SKM-1 treated with dmso at 0.1 percent for 144 hours (cell line): ENCODE results near the gene UQCR10.

Experiments
- DNase-seq: peaks from one replicate; lab custom pipeline; 2025; ENCODE audit not compliant: unreplicated experiment; lab: John Stamatoyannopoulos, UW

UQCR10 gene

DNA sequence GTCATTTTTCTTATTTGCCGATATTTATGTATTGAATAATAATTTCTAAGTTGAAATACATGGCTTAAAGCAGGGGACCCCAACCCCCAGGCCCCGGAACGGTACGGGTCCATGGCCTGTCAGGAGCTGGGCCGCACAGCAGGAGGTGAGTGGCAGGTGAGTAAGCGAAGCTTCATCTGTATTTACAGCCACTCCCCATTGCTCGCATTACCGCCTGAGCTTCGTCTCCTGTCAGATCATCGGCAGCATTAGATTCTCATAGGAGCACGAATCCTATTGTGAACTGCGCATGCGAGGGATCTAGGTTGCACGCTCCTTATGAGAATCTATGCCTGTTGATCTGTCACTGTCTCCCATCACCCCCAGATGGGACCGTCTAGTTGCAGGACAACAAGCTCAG, 4.9 kb upstream of the UQCR10 start:
- no peak for DNase-seq

GRCh38 chr22:29765905-29766631, 1.1 kb upstream of the UQCR10 start:
- DNase-seq, result no peak

GRCh38 chr22:29766632-29767170, 468 bp upstream of the UQCR10 start, which contains the start of gene ZMAT5:
TSS of gene ZMAT5 (minus strand) at chr22:29767007. CDS start at chr22:29748544, 18,463 bp downstream.
- DNase-seq, result peak; percentile 97

DNA sequence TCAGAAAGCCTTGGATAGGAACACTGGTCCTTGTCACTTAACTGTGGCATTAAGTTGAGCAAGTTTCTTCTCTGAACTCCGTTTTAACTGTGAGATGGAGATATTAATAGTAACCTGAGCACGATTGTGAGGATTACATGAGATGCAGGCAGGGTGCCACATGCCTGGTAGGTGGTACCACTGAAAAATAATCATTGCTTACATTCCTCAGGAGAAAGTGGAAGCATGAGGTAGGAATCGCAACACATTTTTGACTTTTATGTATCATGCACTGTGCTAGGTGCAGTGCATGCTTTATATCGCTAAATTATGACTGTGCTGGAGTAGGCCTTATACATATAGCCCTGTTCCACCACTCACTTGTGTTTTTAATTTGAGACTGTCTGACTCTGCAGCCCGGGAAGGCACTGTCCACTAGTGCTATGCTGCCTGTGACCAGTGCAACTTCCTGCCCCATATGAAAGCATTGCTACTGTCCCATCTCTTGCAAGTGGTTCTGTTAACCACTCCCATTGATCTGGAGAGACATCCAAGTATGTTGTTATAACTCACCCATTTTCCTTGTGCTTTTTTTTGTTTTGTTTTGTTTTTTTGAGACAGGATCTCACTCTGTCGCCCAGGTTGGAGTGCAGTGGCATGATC, 1.0 kb downstream of the UQCR10 start:
- DNase-seq, result no peak

DNA sequence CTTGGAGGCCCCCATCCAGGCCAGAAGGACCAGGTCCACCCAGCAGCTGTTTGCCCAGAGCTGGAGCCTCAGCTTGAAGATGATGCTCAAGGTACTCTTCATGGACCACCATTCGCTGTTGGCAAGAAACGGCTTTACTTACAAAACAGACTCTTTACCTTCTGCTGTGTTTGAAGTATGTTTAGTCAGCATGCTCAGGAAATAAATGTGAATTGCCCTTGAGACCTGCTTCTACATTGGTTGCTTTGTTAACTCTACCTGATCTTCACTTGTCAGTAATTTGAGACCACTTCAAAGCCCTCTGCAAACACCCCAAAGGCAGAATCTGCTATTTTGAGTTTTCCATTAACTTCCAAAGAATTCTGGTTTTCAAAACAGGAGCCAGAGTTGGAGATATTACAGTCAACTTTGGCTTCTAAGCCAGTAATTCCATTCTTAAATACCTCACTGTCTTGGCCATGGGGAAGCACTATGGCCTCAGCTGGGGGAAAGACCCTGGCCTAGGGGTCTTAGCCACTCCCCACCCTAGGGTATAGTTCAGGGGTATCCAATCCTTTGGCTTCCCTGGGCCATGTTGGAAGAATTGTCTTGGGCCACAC, 2.7 kb downstream of the UQCR10 start:
- no peak for DNase-seq

DNA sequence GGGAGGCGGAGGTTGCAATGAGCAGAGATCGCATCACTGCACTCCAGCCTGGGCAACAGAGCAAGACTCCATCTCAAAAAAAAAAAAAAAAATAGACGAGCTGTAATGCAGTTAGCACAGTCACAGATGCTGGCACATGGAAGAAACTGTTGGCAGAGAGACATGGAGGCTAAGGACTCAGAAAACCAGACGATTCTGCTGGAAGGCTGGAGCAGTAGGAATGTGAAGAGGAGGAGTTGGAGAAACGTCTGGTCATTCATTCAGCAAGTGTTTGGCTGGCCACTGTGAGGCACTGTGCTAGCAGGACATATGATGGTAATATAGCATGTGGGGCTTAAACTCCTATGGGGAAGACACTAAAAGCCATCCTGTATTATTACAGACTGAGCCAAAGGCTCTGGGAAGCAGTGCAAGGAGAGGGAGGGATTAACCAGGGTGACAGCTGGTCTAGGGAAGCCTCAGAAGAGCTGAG, 5.0 kb downstream of the UQCR10 start:
- DNase-seq, result peak; percentile 35

DNA sequence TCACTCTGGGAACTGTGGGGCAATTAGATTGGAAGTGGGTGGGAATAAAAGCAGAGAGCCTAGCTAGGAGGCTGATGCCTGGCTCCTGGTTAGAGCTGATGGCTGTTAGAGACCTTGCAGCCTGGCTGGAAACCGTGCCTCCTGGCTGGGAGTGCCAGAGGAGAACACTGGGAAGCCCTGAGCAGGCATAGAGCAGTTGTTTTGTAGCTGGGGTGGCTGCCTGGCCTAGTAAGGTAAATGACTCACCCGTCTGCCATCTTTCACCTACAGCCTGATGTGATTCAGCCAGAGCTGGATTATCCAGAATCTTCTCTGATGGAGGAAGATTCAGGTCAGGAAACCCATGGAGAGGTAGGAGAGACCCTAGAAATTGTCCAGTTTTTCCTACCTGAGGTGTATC, 6.1 kb downstream of the UQCR10 start:
- DNase-seq, result no peak

DNA sequence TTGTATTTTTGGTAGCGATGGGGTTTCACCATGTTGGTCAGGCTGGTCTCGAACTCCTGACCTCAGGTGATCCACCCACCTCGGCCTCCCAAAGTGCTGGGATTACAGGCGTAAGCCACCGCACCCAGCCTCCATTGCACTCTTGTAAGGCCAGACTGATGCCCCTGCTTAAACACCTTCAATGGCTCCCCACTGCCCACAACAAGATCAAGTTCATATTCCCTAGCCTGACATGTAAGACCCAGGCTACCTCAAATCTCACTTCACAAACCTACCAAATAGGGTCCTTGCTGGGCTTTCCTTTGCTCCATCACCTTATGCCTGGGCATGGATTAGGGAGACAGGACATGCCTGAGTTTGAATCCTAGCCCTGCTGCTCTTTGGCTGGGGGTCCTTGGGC, 13.1 kb downstream of the UQCR10 start:
- DNase-seq, result no peak

- no peak for DNase-seq
Measured at GRCh38 chr22:29780748-29781676, 13.8 kb downstream of the UQCR10 start.

DNA sequence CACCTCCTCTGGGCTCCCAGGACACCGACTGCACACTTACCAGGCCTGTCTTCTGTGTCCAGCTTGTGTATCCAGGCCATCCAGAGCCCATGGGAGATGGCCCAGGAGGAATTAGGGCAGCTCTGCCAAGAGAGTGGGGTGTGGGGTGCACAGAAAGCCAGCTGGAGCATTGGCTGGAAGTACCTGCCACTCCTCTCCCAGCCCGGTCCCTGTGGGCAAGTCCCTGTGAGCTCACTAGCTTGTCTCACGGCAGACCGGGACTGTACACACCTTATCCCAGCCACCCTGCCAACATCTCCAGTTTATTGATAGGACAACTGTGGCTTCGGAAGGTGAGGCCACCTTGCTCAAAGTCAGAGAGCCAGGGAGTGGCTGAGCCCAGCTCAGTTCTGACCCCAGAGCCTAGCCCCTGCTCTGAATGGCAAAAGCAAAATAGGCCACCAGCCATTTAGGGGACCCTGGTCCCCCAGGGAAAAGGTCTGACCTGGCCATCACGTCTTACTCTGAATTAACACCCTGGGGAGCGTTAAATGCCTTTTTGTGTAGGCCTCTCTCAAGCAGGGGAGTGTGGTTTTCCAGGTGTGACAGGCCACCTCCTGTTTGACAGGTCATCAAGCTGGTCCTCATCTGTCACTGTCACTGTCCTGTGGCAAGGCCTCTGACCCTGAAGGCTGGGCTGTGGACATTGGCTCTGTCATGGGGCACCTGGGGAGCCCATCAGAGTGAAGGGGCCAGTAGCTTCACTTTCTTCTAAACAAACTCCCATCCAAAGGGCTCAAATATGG, 15.1 kb downstream of the UQCR10 start:
- no peak for DNase-seq

DNA sequence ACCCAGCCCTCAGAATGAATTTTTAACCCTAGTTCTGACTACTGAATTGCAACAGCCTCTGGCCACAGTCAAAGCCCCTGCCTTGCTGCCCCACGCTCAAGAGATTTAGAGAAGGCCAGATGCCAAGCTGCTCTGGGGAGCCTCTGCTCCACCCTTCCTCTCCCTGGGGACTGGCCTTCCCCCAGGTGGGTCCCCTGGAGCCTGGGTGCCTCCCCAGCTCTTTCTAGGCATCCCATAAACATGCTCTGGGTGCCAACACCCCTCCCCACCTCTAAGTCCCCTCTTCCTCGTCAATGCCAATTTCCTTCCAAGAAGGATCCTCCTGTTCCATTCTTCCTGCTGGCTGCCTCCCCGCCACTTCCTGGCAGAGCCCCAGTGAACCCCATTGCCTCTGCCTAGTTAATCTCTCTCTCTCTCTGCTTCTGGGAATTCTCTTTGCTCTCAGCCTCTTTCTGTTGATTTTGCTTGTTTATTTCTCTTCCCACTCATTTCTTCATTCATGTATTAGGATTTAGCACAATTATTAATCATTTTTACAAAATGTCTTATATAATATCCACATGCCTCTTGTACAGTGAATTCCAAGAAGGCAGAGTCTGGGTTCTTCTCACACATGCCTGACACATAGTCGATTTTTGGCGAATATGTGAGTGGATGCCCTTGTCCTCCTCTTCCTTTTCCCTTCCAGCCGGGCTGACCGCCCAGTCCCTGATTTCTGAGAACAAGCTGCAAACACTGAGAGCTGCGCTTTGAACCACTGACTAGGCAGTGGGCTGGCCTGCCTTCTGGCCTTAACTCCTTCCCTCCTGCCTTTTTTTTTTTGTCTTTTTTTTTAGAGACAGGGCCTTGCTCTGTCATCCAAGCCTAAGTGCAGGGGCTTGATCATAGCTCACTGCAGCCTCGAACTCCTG, 17.5 kb downstream of the UQCR10 start:
- DNase-seq, result no peak

GRCh38 chr22:29786031-29786430, 18.9 kb downstream of the UQCR10 start:
- DNase-seq, result no peak

DNA sequence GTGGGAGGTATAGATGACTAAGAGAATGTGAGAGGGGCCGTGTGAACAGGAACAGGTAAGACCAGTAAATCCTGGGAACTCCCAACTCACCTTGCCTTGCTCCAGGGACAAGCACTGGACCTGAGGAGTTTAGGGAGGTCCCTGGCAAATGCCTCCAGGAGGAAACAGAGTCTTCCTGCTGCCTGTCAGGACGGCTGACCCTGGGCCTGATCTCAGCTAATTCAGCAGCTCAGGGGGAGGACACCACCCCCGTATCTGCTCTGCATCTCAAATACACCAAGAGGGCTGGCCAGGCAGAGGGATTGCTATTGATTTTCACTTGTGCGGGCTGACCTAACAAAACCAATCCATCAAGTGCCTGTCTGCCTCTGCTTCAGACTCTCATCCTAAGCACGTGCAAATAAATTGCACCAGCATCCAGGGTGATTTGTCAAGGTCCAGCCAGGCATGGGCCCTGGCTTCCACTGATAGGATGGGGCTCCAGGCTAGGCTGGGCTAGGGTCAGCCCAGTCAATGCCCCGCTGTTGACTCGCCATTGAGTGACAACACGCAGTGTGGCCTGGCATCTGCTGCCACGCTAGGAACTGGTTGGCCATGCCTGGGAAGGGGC, 20.3 kb downstream of the UQCR10 start:
- DNase-seq, result no peak

GRCh38 chr22:29788339-29789279, 21.4 kb downstream of the UQCR10 start:
- no peak for DNase-seq

DNA sequence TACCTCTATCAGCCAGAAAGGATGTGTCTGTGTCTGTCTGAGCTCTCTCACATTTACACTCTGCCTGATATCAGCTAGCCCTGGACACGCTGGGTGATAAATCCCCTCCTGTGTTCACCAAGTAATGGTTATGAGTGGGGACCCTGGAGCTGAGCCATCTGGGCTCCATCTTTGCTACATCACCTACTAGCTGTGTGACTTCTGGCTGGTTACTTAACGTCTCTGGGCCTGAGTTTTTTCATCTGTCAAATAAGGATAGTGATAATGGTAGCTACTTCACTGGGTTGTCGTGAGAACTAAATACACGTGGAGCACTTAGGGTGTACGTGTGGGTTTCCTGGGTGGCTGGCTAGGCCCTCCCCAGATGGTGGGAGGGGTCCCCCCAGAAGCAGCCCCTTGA, 22.9 kb downstream of the UQCR10 start:
- no peak for DNase-seq

DNA sequence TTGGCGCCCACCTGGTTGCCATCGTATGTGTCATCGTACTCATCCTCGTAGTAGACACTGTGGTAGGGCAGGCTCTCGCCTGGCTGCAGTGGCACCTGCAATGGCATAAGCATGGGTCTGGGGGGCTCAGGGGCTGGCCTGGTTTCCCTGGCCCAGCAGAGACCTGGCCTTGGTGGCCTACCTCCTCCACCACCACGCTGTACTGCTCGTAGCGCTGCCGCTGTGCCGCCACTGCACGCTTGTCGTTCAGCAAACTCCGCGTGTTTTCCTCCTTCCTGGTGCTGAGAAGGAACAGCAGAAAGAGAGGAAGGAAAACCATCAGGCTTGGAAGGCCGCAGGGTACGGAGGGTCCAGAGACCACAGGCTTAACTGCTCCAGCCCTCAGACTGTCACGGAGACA, 26.2 kb downstream of the UQCR10 start:
- no peak for DNase-seq

DNA sequence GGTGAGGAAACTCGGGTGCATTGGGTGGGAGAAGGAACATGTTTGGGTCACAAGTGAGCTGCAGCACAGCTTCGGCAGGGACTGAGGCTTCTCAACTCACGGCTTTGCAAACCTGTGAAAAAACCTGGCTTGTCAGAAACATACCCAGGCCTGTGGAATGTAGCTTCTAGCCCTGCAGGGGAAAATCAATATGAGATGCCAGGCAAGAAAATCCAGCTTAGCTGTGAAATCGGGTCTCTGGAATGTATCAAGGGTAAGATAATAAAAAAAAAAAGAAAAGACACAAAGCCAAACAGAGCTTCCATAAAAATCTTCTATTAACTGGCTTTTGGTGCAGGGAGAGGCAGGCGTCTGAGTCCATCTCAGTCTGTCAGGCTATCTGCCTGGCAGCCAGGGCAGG, 28.5 kb downstream of the UQCR10 start:
- no peak for DNase-seq

DNA sequence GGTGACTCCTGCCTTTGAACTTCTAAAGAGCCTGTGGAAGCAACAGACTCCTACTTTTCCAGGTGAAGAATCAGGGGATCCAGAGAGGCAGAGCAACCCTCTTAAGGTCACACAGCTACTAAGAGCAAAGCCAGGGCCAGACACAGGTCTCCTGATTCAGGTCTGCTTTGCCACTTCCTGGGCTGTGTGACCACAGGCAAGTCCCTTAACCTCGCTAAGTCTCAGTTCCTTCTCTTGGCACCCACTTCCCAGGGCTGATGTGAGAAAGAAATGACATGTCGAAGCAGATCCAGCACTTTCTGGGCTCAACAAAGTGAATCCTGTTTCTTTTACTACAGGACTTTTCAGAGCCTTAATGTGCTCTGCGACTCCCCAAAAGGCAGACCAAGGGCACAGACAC, 30.2 kb downstream of the UQCR10 start:
- DNase-seq, result peak; percentile 62
